SK-N-SH (cell line): ENCODE measurements around the gene ESCO1. TPM values are rescaled to one million over a fixed set of nuclear protein-coding genes. Genes with fewer than 3 reads are reported as not detected.

Experiments
- CTCF ChIA-PET: fragments of 300-600, 350-600 bp; formaldehyde crosslinking; extraction: SDS; loops from one replicate; lab custom pipeline; 2021; lab: Yijun Ruan, JAX
- POLR2A ChIA-PET: fragments of 350-600 bp; sonication (Branson Sonifier 250); formaldehyde crosslinking; extraction: SDS; loops from one replicate; lab custom pipeline; 2020; ENCODE audit warnings: antibody characterized with exemption, inconsistent platforms; lab: Yijun Ruan, JAX
- DNase-seq: peaks from one replicate; pipeline ENCODE4 v3.0.0; 2012
- H2AFZ ChIP-seq: fragments of 200-600 bp; sonication (generic); 2 replicates; pipeline ENCODE4 v1.8.1; 2016; ENCODE audit warnings: antibody characterized with exemption, mild to moderate bottlenecking, low read depth
- H3F3A ChIP-seq: fragments of 200-600 bp; sonication (generic); replicated peaks from 2 replicates; pipeline ENCODE3; 2016; ENCODE audit warnings: antibody characterized with exemption, mild to moderate bottlenecking; ENCODE audit not compliant: insufficient read depth
- H3K27ac ChIP-seq, 2 experiments: fragments of 200-500 bp in 1 of 2; fragments of 200-600 bp in 1 of 2; sonication (Bioruptor generic) in 1 of 2; sonication (generic), shearing (Covaris generic) in 1 of 2; 2 replicates each; pipeline versions ENCODE4 v1.5.1 to v1.6.1; 2014 to 2016; ENCODE audit warnings: low read depth in 2 of 2, inconsistent platforms in 1 of 2, low read length in 1 of 2, mild to moderate bottlenecking in 1 of 2, mixed read lengths in 1 of 2
- H3K27me3 ChIP-seq: fragments of 200-600 bp; sonication (generic), shearing (Covaris generic); 2 replicates; pipeline ENCODE4 v1.6.1; 2016; ENCODE audit warnings: mixed run types; ENCODE audit not compliant: insufficient read depth
- H3K36me3 ChIP-seq, 2 experiments: fragments of 200-500 bp in 1 of 2; fragments of 200-600 bp in 1 of 2; sonication (Bioruptor generic) in 1 of 2; sonication (generic) in 1 of 2; replicated peaks in 1 of 2; 2 replicates each; pipeline versions ENCODE3 to v1.5.1; 2014 to 2016; ENCODE audit warnings: low read length in 1 of 2, mild to moderate bottlenecking in 1 of 2; ENCODE audit not compliant: insufficient read depth in 2 of 2, control insufficient read depth in 1 of 2
- H3K4me1 ChIP-seq, 2 experiments: fragments of 200-500 bp in 1 of 2; fragments of 200-600 bp in 1 of 2; sonication (Bioruptor generic) in 1 of 2; sonication (generic), shearing (Covaris generic) in 1 of 2; 2 replicates each; pipeline versions ENCODE4 v1.5.1 to v1.6.1; 2014 to 2016; ENCODE audit warnings: low read depth in 1 of 2, low read length in 1 of 2, mixed run types in 1 of 2; ENCODE audit not compliant: insufficient read depth in 2 of 2, control insufficient read depth in 1 of 2
- H3K4me2 ChIP-seq: fragments of 200-600 bp; sonication (generic), shearing (Covaris generic); 2 replicates; pipeline ENCODE4 v1.6.1; 2017; ENCODE audit warnings: mixed run types
- H3K4me3 ChIP-seq, 2 experiments: fragments of 200-500 bp in 1 of 2; fragments of 200-600 bp in 1 of 2; sonication (Bioruptor generic) in 1 of 2; sonication (generic), shearing (Covaris generic) in 1 of 2; 2 replicates each; pipeline versions ENCODE4 v1.5.1 to v1.8.1; 2014 to 2016; ENCODE audit warnings: low read depth in 2 of 2, inconsistent platforms in 1 of 2, low read length in 1 of 2, mild to moderate bottlenecking in 1 of 2, mixed read lengths in 1 of 2, moderate library complexity in 1 of 2
- H3K79me2 ChIP-seq: fragments of 200-600 bp; sonication (generic); 2 replicates; pipeline ENCODE4 v1.8.1; 2017; ENCODE audit warnings: mild to moderate bottlenecking; ENCODE audit not compliant: insufficient read depth
- H3K9ac ChIP-seq: fragments of 200-600 bp; sonication (generic); 2 replicates; pipeline ENCODE4 v1.6.1; 2017; ENCODE audit warnings: mixed run types
- H3K9me2 ChIP-seq: fragments of 200-600 bp; sonication (generic); 2 replicates; pipeline ENCODE4 v1.6.1; 2017; ENCODE audit warnings: mixed run types
- H3K9me3 ChIP-seq: fragments of 200-600 bp; sonication (generic); 2 replicates; pipeline ENCODE4 v1.6.1; 2017; ENCODE audit warnings: mixed run types, mild to moderate bottlenecking, moderate library complexity
- H4K20me1 ChIP-seq: fragments of 200-600 bp; sonication (generic); 2 replicates; pipeline ENCODE4 v1.6.1; 2017; ENCODE audit warnings: mild to moderate bottlenecking, mixed run types; ENCODE audit not compliant: insufficient read depth
- CTCF ChIP-seq: fragments of 200-600 bp; sonication (generic); IDR thresholded peaks from 2 replicates; pipeline ENCODE4 v1.6.1; 2017; ENCODE audit warnings: antibody characterized with exemption, mild to moderate bottlenecking, moderate library complexity
- EP300 ChIP-seq, 2 experiments: IDR thresholded peaks; 2 replicates each; pipeline versions ENCODE4 v1.4.0 to v1.6.1; 2012; ENCODE audit warnings: borderline replicate concordance in 1 of 2, low read depth in 1 of 2, low read length in 1 of 2
- FOSL2 ChIP-seq: IDR thresholded peaks from 2 replicates; pipeline ENCODE4 v1.4.0; 2012; ENCODE audit warnings: low read depth, mild to moderate bottlenecking, moderate library complexity, borderline replicate concordance
- FOXM1 ChIP-seq: IDR thresholded peaks from 2 replicates; pipeline ENCODE4 v1.4.0; 2012; ENCODE audit warnings: low read depth, mild to moderate bottlenecking
- GABPA ChIP-seq: IDR thresholded peaks from 2 replicates; pipeline ENCODE4 v1.4.0; 2012; ENCODE audit warnings: low read depth, mild to moderate bottlenecking
- MEF2A ChIP-seq: IDR thresholded peaks from 2 replicates; pipeline ENCODE4 v1.4.0; 2012; ENCODE audit warnings: low read depth, borderline replicate concordance
- NFIC ChIP-seq: IDR thresholded peaks from 2 replicates; pipeline ENCODE4 v1.4.0; 2012; ENCODE audit warnings: borderline replicate concordance
- POLR2AphosphoS5 ChIP-seq: IDR thresholded peaks from 2 replicates; pipeline ENCODE4 v1.6.1; 2012; ENCODE audit warnings: low read depth, low read length
- RAD21 ChIP-seq: IDR thresholded peaks from 2 replicates; pipeline ENCODE4 v1.6.1; 2012; ENCODE audit warnings: mild to moderate bottlenecking, low read length
- RFX5 ChIP-seq: IDR thresholded peaks from 2 replicates; pipeline ENCODE4 v1.6.1; 2012; ENCODE audit warnings: mild to moderate bottlenecking, improper control_type of control experiment, low read length
- RXRA ChIP-seq: IDR thresholded peaks from 2 replicates; pipeline ENCODE4 v1.4.0; 2012; ENCODE audit warnings: low read depth, mild to moderate bottlenecking, borderline replicate concordance
- SMC3 ChIP-seq: IDR thresholded peaks from 2 replicates; pipeline ENCODE4 v1.6.1; 2012; ENCODE audit warnings: low read depth, low read length, improper control_type of control experiment
- TCF12 ChIP-seq: IDR thresholded peaks from 2 replicates; pipeline ENCODE4 v1.4.0; 2012
- YY1 ChIP-seq: IDR thresholded peaks from 2 replicates; pipeline ENCODE4 v1.4.0; 2012; ENCODE audit warnings: low read depth, mild to moderate bottlenecking
- WGBS: methylation state at CpG from one replicate; pipeline ENCODE4 v1.1.6; 2017; ENCODE audit warnings: low lambda C conversion rate; 5-methylcytosine and 5-hydroxymethylcytosine counted together
- polyA plus RNA-seq, 3 experiments: library from polyadenylated mRNA; depleted of rRNA; stranded (reverse); fragments of >200 nt; gene quantifications; 2 replicates each; pipeline ENCODE4 v1.2.3, GENCODE V29; 2012
- TF ChIP-seq, protein P1 (sequence below): IDR thresholded peaks from 2 replicates; pipeline ENCODE4 v1.4.0; 2012; ENCODE audit warnings: low read depth
- TF ChIP-seq, protein P2 (sequence below): IDR thresholded peaks from 2 replicates; pipeline ENCODE4; 2012

ESCO1 gene
- polyA plus RNA-seq, 1 of the 3 experiments (the other 2 are of a cell fraction) = 2.2 TPM

DNA sequence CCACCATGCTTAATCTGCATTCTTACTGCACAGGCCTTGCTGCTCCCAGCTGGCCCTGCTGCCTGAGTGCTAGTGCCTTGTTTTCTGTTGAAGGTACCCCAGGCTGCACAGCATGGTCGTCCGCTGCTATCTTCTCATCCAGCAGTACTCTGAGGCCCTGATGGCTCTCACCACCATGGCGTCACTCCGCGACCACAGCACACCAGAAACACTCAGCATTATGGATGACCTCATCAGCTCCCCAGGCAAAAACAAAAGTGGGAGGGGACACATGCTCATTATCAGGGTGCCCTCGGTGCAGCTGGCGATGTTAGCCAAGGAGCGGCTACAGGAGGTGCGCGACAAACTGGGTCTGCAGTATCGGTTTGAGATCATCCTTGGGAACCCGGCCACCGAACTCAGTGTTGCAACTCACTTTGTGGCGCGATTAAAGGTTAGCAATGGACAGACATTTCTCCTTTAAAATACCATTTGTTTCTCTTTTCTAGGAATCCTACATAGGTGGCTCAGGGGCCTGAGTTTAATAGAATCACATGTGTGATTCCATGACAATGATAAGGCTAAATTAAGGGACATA, 110.5 kb downstream of the ESCO1 start:
- Histone ChIP-seq H3K4me3 (no peak overlapping the region), H3K4me2 (no peak overlapping the region), H3K27ac (no peak overlapping the region), H3K27me3 (no peaks in the 10 kb centered on the region; the same call in 1 of the 2 replicates), H3K9ac (no peak overlapping the region), H3K4me1 (peaks cover 2 to 3% of the 10 kb centered on the region in 2 experiments; a peak in 2 of 4 replicates), H3K9me3 (no peaks in the 10 kb centered on the region), H3F3A (no peaks in the 10 kb centered on the region), H3K79me2 (no peaks in the 10 kb centered on the region), H3K36me3 (no peaks in the 10 kb centered on the region), H3K9me2 (no peaks in the 10 kb centered on the region), H2AFZ (no peak overlapping the region), H4K20me1 (no peaks in the 10 kb centered on the region)
- ChIA-PET POLR2A (no interaction called here), CTCF (interaction anchor here (0.8 to 2.8 kb wide), 16 partner anchors 9 to 470 kb away, joined by 3 to 13 read pairs (median 4); partner anchors contain the start of gene ESCO1)
- WGBS = 96% methylated on average over 15 of the region's 15 CpGs
- TF ChIP-seq RXRA = no peak
- TF ChIP-seq POLR2AphosphoS5 = no peak
- no peak for TF ChIP-seq EP300 (IDR thresholded peaks at IDR 0.05; ENCODE audit: borderline replicate concordance in 1 of 2, low read depth in 1 of 2, low read length in 1 of 2)
- TF ChIP-seq YY1 = no peak
- TF ChIP-seq FOSL2 = no peak
- TF ChIP-seq MEF2A = no peak
- no peak for TF ChIP-seq TCF12
- TF ChIP-seq, protein P1, sequence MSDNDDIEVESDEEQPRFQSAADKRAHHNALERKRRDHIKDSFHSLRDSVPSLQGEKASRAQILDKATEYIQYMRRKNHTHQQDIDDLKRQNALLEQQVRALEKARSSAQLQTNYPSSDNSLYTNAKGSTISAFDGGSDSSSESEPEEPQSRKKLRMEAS = no peak
- no peak for TF ChIP-seq FOXM1
- TF ChIP-seq SMC3 = no peak
- DNase-seq = no peak

DNA sequence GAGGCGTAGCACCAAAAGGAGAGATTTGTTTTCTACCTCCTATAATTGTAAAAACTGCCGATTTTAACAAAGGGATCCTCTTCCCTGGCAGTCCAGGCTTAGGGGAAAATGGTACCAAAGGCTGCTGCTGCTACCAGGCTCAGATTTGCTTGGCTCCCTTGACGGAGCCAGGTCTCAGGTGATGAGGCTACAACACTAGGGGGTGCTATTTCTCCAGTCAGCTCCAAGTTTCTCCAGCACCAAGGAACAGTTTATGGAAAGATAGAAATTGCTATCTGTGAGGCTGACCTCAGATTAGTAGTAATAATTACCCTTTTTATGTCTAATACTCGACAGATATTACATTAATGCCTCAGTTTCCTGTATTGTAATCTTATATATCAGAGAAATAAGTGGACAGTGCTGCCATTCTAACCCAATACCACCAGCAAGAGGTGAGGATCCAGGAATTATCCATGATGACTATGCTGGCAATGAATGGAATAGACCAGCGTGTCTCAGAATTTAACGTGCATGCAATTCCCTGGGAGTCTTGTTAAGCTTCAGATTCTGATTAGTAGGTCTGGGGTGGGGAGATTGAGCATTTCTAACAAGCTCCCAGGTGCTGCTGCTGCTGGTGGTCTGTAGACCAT, 111.3 kb downstream of the ESCO1 start:
- no peaks in the 10 kb centered on the region for H4K20me1 ChIP-seq
- TF ChIP-seq GABPA = no peak
- TF ChIP-seq, protein P2, sequence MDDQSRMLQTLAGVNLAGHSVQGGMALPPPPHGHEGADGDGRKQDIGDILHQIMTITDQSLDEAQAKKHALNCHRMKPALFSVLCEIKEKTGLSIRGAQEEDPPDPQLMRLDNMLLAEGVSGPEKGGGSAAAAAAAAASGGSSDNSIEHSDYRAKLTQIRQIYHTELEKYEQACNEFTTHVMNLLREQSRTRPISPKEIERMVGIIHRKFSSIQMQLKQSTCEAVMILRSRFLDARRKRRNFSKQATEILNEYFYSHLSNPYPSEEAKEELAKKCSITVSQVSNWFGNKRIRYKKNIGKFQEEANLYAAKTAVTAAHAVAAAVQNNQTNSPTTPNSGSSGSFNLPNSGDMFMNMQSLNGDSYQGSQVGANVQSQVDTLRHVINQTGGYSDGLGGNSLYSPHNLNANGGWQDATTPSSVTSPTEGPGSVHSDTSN = no peak
- no peak for TF ChIP-seq MEF2A
- peak; percentile 41 for TF ChIP-seq SMC3
- peak; percentile 73 for TF ChIP-seq CTCF
- no peak for TF ChIP-seq RFX5
- TF ChIP-seq RAD21 = peak; percentile 83
- TF ChIP-seq NFIC = no peak
- TF ChIP-seq, all 33 proteins: peak for 3
- Histone ChIP-seq H3K36me3 (no peaks in the 10 kb centered on the region), H3K9ac (no peak overlapping the region), H3K79me2 (no peaks in the 10 kb centered on the region), H3K27ac (no peak overlapping the region), H3K4me2 (no peak overlapping the region), H3F3A (no peaks in the 10 kb centered on the region), H3K4me3 (peak overlapping the region in 1 of 2 experiments; percentile 49; a peak in 1 of 4 replicates), H3K4me1 (peaks cover 3 to 9% of the 10 kb centered on the region in 2 experiments; a peak in 2 of 4 replicates), H3K9me2 (no peaks in the 10 kb centered on the region), H2AFZ (no peak overlapping the region), H3K27me3 (no peaks in the 10 kb centered on the region), H3K9me3 (no peaks in the 10 kb centered on the region)
- ChIA-PET CTCF (interaction anchor here (0.6 to 2.8 kb wide), 28 partner anchors 8 to 489 kb away, joined by 3 to 13 read pairs (median 4); partner anchors contain the start of gene ESCO1), POLR2A (interaction anchor here (0.6 kb wide), 1 partner anchor 104 kb away, joined by 6 read pairs; no protein-coding TSS in a partner anchor)
- 29% methylated on average over 6 of the region's 6 CpGs for WGBS
- DNase-seq = peak; percentile 71
